ENCODE results near the gene LCMT1. TPM values are rescaled to one million over a fixed set of nuclear protein-coding genes. Genes with fewer than 3 reads are reported as not detected.

LCMT1 gene
- total RNA-seq, 4 donors from 2014 or later: 10.8 to 24.5 (median 18.0) TPM

GRCh38 chr16:25093208-25094061, 18.1 kb upstream of the LCMT1 start:
- WGBS: 87% methylated on average over 10 of the region's 10 CpGs
- Histone ChIP-seq H3K27me3 (no peaks in the 10 kb centered on the region), H3K4me1 (no peaks in the 10 kb centered on the region), H3K9me3 (no peaks in the 10 kb centered on the region), H3K27ac (replicated peaks in 1 of 4) (no peak overlapping the region), H3K36me3 (no peaks in the 10 kb centered on the region), H3K4me3 (no peak overlapping the region)
- no peak for DNase-seq (ENCODE audit: extremely low spot score)
- intact Hi-C loops (cut with DNase I): no loop called here
- TF ChIP-seq POLR2AphosphoS5 (IDR thresholded peaks at IDR 0.05): no peak
- TF ChIP-seq EP300 (IDR thresholded peaks at IDR 0.05): no peak
- no peak for TF ChIP-seq POLR2A (IDR thresholded peaks at IDR 0.05; ENCODE audit: low read depth)
- no peak for TF ChIP-seq CTCF (IDR thresholded peaks at IDR 0.05)

- H3K4me3 ChIP-seq: no peak overlapping the region
- no peak for DNase-seq (ENCODE audit: extremely low spot score)
- H3K36me3 ChIP-seq: no peaks in the 10 kb centered on the region
- H3K27me3 ChIP-seq: no peaks in the 10 kb centered on the region
- intact Hi-C loops (cut with DNase I): no loop called here
- WGBS: 73% methylated on average over 8 of the region's 8 CpGs
- H3K4me1 ChIP-seq: no peaks in the 10 kb centered on the region
- no peak overlapping the region for H3K27ac ChIP-seq (replicated peaks in 1 of 4)
- TF ChIP-seq CTCF (IDR thresholded peaks at IDR 0.05) (no peak), EP300 (IDR thresholded peaks at IDR 0.05) (no peak), POLR2A (IDR thresholded peaks at IDR 0.05; ENCODE audit: low read depth) (no peak), POLR2AphosphoS5 (IDR thresholded peaks at IDR 0.05) (no peak)
- no peaks in the 10 kb centered on the region for H3K9me3 ChIP-seq
Observed at GRCh38 chr16:25094596-25094995, 16.9 kb upstream of the LCMT1 start.

- TF ChIP-seq POLR2AphosphoS5 (IDR thresholded peaks at IDR 0.05): no peak
- TF ChIP-seq POLR2A (IDR thresholded peaks at IDR 0.05; ENCODE audit: low read depth): no peak
- TF ChIP-seq CTCF (IDR thresholded peaks at IDR 0.05): no peak
- TF ChIP-seq EP300 (IDR thresholded peaks at IDR 0.05): no peak
- 69% methylated on average over 4 of the region's 4 CpGs for WGBS
- intact Hi-C loops (cut with DNase I): no loop called here
Observed at GRCh38 chr16:25095636-25096035, 15.9 kb upstream of the LCMT1 start.

GRCh38 chr16:25097276-25097975, 14.1 kb upstream of the LCMT1 start:
- Histone ChIP-seq H3K4me3 (no peak overlapping the region), H3K27ac (replicated peaks in 1 of 4) (no peak overlapping the region), H3K27me3 (no peaks in the 10 kb centered on the region), H3K36me3 (no peaks in the 10 kb centered on the region), H3K9me3 (no peaks in the 10 kb centered on the region), H3K4me1 (no peaks in the 10 kb centered on the region)
- DNase-seq (ENCODE audit: extremely low spot score): no peak
- WGBS: 60% methylated on average over 5 of the region's 5 CpGs
- intact Hi-C loops (cut with DNase I): no loop called here
- TF ChIP-seq POLR2AphosphoS5 (IDR thresholded peaks at IDR 0.05): no peak
- no peak for TF ChIP-seq EP300 (IDR thresholded peaks at IDR 0.05)
- TF ChIP-seq POLR2A (IDR thresholded peaks at IDR 0.05; ENCODE audit: low read depth): no peak
- no peak for TF ChIP-seq CTCF (IDR thresholded peaks at IDR 0.05)

More at GRCh38 chr16:25095636-25096035, 15.9 kb upstream of the LCMT1 start:
- no peaks in the 10 kb centered on the region for H3K27me3 ChIP-seq
- no peaks in the 10 kb centered on the region for H3K4me1 ChIP-seq
- no peak overlapping the region for H3K27ac ChIP-seq (replicated peaks in 1 of 4)
- no peak overlapping the region for H3K4me3 ChIP-seq
- no peaks in the 10 kb centered on the region for H3K9me3 ChIP-seq
- DNase-seq (ENCODE audit: extremely low spot score): no peak
- H3K36me3 ChIP-seq: no peaks in the 10 kb centered on the region

All from esophagus muscularis mucosa (tissue), 4 donors.